HG03045 (cell line): ENCODE measurements around the gene RTN1.

Experiments used
- ATAC-seq: cut with Tn5 transposase; IDR thresholded peaks from one replicate; pipeline ENCODE4 v1.9.1; 2021; ENCODE audit warnings: mild to moderate bottlenecking, moderate library complexity; ENCODE audit not compliant: unreplicated experiment

Gene RTN1

GRCh38 chr14:59811073-59811472 is 59.5 kb downstream of the RTN1 start:
- ATAC-seq, result no peak

- no peak for ATAC-seq
These were observed 67.5 kb downstream of the RTN1 start for GRCh38 chr14:59803052-59803540.

GRCh38 chr14:59788176-59788575 is 82.4 kb downstream of the RTN1 start:
- no peak for ATAC-seq

GRCh38 chr14:59787045-59787674 is 83.4 kb downstream of the RTN1 start:
- ATAC-seq, result no peak

DNA sequence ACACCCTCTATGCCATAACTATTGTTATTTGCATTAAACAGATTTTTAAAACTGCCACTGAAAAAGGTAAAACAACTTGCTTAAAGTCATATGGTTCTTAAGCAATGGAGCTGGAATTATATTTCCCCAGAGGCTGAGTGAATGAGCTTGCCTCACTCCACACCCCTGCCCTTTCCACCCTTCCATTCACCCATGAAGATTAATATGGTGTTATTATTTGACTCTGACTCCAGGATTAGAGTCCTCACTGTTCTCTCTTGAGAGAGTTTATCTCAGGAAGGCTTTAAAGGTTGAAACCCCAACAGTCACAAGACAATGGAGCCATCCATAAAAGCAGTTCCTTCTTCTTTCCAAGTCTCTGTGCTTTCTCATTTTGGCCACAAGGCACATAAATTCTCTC is 84.9 kb downstream of the RTN1 start:
- ATAC-seq, result no peak

GRCh38 chr14:59782760-59783159 is 87.8 kb downstream of the RTN1 start:
- no peak for ATAC-seq

- ATAC-seq, result no peak
These were observed 93.5 kb downstream of the RTN1 start for GRCh38 chr14:59777006-59777579.

DNA sequence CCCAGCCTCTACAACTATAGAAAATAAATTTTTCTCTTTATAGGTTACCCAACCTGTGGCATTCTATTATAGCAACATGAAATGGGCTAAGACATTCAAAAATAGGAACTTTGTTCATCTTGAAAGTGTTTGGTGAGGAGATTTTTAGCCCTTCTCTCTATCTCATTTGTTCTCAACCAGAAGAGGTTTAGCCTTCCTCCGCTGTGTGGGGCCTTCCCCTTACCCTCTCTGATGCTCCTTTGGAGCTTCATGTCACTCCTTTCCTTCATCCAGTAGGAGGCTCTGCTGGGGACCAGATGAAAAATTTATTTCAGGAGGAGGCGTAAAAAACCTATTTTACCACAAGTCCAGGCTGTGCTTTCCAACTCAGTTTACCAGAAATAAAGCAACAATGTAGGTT is 94.1 kb downstream of the RTN1 start:
- no peak for ATAC-seq

- ATAC-seq, result no peak
These were observed 98.3 kb downstream of the RTN1 start for GRCh38 chr14:59772233-59772632.

DNA sequence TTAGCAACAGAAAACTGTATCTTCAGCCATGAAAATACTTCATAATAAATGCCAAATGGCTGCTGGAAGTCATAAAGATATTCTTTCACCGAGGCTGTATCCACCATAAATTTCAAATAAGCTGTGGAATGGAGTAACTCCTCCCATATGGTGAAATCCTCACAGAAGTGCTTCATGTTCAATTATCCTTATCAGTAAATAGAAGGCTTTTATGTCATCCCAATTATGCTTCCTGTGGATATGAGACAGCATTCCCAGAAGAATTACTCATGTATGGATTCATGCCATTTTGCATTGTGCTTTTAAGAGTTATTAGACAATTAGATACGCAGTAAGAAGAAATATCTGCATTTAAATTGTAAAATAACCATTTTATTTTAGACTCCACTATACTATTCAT is 99.0 kb downstream of the RTN1 start:
- ATAC-seq, result no peak

GRCh38 chr14:59769586-59769985 is 101.0 kb downstream of the RTN1 start:
- no peak for ATAC-seq

DNA sequence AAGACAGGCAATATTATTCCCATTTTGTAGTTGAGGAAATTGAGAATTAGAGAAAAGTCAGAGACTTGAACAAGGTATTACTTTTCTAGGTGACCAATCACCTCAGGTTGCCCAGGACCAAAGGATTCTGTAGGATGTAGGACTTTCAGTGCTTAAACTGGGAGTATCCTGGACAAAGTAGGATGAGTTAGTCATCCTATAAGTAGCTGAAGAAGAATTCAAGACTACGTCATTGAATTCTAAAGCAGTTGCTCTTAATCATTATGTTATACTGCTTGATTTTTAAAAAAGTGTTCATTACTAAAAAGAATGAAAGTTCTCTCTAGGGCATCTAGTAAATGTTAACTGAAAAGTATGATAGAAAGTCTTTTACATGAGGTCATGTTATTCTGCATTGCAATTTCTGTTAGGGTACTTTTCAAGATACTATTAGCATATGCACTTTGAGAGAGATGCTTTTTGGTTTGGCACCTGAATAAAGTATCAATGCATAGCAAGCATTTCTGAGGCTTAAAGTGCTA is 101.7 kb downstream of the RTN1 start:
- ATAC-seq, result no peak

DNA sequence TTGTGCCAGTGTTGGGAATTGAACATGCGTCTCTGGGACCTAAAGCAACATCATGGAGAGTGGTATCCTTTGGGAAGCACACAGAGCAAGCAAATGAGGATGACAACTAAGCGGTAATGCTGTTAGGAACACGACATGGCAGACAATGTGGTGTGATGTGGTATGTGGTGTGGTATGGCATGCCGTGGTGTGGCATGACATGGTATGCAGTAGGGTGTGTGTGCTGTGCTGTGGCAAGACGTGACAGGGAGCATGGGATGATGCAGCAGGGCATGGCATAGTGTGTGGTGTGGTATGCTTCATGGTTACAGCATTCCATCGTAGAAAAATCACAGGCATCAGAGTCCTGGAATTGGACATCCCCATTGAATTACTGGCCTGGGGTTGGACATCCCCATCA is 108.7 kb downstream of the RTN1 start:
- no peak for ATAC-seq

- no peak for ATAC-seq
These were observed 115.0 kb downstream of the RTN1 start for GRCh38 chr14:59755409-59756135.

- ATAC-seq, result no peak
These were observed 116.3 kb downstream of the RTN1 start for GRCh38 chr14:59754256-59754655.

GRCh38 chr14:59753512-59753911 is 117.1 kb downstream of the RTN1 start:
- no peak for ATAC-seq

DNA sequence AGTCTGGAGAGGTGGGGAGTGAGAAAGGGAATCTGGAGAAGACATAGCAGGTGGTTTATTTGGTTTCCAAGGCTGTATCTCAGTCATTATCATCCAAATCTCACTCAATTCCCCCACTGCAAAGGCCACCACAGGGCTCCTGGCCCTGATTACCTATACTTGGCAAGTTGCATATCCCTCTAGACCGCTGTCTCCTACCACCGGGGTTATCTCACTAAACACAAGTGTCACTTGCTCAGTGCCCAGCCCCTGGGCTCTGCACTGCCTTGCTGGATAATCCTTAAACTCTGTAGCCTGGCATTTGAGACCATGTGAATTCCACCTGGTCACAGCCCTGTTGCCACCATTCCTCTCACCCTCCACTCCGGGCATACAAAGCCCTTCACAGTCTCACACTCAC is 119.0 kb downstream of the RTN1 start:
- ATAC-seq, result no peak

DNA sequence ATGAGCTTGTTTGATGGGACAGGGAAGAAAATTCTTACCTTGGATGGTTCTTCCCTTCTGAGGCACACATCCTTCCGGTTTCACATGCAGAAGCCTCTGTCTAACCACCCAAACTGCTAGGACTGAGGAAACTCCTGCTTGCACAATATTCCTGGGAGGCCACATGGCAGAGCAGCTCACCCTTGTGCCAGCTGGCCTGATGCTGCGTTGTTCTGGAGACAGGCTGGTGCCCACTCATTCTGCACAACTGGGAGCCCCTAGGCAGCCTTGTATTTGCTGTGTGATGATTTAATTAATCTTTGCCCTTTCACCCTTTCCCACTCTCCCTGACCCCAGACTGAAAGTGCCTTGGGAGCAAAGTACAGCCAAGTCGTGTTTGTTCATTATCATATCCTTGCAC is 130.8 kb downstream of the RTN1 start:
- no peak for ATAC-seq

GRCh38 chr14:59728304-59728703 is 142.3 kb downstream of the RTN1 start:
- ATAC-seq, result no peak

DNA sequence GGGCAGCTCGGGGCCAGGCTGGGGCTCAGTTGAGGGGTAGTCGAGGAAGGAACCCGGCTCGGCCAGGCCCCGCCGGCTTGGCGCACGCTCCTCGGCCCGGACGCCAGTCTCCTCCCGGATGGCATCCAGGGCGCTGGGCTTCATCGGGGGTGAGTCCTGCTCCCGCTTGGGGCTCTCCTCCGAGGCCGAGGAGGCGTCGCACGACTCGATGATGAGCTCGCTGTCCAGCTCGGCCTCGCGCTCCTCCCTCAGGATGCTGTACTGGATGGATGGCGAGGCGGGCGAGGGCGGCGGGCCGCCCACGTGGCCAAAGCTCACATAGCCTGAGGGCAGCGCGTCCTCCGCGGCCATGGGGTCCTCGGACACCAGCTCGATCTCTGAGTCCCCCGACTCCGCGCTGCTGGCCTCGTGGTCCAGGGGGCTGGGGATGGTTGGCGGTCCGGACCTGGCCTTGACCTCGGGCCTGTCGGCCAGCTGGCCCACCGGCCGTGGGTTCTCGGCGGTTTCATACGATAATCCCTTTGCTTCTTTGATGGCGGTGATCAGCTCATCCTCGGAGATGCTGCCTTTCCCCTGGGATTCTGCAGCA is 143.4 kb downstream of the RTN1 start:
- no peak for ATAC-seq

DNA sequence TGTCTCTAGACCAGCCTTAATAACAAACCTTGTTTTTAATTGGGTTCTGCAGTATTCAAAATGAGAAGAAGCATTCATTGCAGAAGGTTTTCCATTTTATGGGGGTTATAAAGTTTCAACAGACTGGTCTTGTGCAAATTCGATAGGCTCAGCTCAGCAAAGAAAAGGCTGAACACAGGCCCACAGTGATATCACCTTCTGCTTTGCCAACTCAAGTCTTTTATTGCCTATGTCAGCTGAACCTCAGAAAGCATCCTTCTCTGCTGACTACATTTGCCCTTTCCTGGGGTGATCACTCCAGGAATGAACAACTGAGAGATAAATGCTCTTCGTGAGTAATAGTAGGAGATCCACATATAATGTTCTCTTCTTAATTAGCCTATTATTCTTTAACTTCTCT is 159.5 kb downstream of the RTN1 start:
- no peak for ATAC-seq
